NCI-H82 (cell line): ENCODE data around the gene GMPPB.
A peak's percentile ranks its signal among the peaks of the same experiment; 100 is the strongest.

Experiments
- DNase-seq: peaks from one replicate; lab custom pipeline; 2025; lab: John Stamatoyannopoulos, UW

Gene GMPPB

DNA sequence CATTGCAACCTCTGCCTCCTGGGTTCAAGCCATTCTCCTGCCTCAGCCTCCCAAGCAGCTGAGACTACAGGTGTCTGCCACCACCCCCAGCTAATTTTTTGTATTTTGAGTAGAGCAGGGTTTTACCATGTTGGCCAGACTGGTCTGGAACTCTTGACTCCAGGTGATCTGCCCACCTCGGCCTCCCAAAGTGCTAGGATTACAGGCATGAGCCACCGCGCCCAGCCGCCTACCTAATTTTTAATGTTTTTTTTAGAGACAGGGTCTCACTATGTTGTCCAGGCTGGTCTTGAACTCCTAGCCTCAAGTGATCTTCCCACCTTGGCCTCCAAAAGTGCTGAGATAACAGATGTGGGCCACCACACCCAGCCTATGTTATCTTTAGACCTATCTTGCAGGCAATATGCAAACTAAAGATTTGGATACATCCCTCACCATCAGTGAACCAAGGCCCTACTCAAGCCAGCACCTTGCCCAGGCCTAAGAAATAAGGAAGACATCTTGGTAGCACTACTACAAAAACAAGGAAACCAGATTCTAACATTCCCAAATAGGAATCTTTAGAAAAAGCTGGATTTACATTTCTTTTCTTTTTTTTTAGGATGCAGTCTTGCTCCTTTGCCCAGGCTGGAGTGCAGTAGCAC, 6.3 kb upstream of the GMPPB start:
- DNase-seq = no peak

DNA sequence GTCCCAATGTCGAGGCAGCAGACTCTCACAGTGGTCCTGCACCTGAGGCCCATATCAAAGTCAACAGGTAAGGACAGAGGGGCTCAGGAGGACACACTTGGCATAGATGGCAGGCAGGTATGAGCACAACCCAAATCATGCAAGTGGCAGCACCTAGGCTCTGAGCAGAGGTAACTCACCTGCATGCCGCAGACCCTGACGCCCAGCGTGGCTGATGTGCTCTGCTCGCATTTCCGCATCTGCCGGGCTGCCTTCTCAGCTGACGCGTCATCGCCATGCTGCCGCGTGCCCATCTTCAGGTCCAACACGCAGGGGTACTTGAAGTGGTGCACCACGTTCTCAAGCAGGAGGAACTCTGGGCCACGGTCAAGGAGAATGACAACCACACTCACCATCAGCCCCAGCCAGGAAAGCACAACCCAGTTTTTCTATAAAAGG, 4.2 kb upstream of the GMPPB start:
- no peak for DNase-seq

GRCh38 chr3:49727154-49727923, 3.6 kb upstream of the GMPPB start:
- no peak for DNase-seq

DNA sequence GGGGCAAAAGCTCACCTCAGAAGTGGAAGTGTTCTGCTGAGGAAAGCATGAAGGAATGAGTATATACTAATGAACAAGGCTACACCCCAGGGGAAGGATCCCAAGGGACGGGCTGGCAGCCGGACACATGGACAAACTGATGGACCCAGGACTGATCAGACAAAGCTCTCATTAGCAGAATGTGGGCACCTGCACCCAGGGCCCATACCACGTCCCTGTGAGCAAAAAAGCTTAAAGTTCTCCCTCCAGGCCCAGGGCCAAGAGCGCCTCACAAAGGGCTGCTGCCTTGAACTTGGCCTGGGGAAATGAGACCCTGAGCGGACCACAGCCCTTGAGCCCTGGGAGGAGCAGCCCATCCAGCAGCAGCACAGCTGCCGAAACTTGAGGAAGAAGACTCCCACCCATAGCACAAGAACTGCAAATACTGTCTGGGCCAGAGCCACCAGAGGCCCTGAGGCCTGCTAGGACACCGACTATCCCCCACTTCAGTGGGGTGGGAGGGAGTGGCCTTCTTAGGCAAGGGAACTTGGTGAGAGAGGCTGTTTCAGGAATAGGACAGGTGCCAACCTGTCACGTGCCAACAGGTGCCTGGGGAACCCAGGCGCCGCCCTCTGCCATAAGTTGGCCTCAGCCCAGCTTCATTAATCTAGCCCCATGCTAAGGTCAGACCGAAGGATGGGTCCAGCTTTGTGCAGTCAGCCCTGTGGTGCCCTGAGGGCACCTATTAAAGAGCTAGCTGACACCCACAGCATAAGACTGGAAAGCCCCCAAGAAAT, 2.3 kb upstream of the GMPPB start:
- DNase-seq = no peak

- peak; percentile 37 for DNase-seq
These were observed 835 bp upstream of the GMPPB start for GRCh38 chr3:49724586-49724985.

DNA sequence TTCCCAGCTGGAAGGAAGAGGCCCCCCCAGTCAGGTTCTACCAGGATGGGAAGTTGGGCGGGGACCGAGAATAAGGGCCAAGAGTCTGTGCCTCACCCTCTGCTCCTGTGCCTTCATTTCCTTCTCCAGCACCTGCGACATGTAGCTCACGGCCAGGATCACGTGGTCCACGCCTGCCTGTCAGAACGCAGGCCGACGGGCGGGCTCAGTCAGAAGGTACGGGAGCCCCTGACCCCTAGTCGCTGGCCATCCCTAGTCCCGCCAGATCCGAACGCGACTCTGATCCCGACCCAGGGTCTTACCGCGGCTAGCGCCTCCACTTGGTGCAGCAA, 489 bp downstream of the GMPPB start:
- DNase-seq = peak; percentile 56

- DNase-seq = no peak
These were observed 855 bp downstream of the GMPPB start for GRCh38 chr3:49722896-49723295.

DNA sequence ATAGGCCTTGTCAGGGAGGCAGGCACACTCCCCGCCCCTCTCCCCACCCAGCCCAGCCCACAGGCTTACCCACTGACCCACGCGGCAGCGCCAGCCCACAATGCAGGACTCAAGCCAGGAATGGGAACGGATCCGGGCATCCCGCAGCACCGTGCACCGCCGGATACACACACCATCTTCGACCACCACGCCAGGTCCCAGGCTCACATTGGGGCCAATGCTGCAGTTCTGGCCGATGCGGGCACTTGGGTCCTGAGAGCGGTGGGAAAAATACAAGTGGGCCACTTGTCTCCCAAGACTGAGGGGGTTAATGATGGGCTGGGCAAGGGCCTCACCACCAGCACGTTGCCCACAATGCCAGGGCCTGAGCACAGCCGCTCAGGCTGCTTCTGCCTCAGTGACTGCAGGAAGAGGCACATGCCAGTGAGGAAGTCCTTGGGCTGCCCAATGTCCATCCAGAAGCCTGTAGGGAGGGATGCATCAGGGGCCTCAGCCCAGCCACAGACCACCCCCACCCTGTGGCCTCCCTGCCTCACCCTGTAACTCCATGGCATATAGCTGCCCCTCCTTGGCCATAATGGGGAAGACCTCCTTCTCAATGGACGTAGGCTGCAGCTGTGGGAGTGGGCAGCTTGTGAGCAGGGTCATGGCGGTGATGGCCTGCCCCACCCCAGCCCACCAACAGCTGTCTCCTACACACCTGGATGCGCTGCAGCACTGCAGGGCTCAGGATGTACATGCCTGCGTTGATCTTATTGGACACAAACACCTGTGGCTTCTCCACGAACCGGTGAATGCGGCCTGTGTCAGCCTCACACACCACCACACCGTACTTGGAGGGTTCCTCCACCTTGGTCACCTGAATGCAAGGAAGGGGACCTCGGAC, 1.6 kb downstream of the GMPPB start:
- no peak for DNase-seq

GRCh38 chr3:49721596-49721895, 2.2 kb downstream of the GMPPB start:
- DNase-seq = no peak

DNA sequence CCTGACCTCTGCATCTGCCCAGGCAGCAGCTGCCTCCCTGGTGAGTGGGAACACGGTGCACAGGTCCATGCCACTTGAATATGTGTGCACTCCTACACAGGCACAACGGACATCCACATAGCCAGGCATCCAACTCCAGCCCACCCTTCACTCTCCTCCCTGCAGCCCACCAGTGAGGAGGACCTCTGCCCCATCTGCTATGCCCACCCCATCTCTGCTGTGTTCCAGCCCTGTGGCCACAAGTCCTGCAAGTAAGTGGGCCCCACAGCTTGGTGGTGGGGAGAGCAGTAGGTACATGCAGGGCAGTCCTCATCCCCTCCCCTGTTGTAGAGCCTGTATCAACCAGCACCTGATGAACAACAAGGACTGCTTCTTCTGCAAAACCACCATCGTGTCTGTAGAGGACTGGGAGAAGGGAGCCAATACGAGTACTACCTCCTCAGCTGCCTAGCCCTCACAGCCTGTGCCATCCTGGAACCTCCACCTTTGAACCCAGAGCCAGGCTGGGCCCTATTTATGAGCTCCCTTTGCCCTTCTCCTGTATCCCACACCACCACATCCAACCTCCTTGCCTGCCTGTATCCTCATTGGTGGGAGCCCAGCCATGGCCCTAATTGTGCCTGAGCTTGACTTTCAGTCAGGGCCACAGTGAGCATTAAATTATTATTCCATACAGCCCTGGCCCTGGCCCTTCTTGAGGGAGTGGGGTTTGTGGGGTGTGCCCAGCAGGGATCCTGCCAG, 2.7 kb downstream of the GMPPB start:
- DNase-seq = no peak

DNA sequence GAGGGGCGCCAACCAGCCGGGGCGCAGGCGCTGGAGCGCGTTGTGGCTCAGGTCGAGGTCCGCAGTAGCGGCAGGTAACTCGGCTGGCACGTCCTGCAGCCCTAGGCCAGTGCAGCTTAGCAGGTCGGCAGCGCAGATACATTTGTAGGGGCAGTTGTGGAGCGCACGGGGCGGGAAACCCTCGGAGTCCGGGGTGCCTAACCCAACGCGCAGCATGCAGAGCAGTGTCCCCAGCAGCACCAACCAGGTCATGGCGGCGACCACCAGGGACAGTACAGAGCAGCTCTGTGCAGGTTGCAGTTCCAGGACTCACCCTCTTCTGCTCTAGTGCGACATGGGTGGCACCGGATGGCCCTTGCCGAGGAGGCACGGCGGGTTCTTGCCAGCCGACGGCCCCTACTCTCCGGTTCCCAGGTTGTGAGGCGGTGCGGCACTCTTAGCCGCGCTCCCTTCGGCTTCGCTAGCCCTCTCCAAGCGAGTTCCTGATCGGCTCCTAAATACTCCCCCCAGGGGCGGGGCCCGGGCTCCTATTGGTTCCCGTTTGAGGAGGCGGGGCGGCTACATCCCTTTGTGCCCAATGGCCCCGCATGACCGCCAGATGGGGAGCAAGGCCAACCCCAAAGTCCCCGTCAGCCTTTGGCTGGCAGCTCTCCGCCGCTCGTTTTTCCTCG, 4.4 kb downstream of the GMPPB start, which contains the start of gene AMIGO3:
TSS of gene AMIGO3 (minus strand) at position 471 of the 671 bp plus-strand sequence. CDS start at position 252, 219 bp downstream.
- DNase-seq = peak; percentile 97

DNA sequence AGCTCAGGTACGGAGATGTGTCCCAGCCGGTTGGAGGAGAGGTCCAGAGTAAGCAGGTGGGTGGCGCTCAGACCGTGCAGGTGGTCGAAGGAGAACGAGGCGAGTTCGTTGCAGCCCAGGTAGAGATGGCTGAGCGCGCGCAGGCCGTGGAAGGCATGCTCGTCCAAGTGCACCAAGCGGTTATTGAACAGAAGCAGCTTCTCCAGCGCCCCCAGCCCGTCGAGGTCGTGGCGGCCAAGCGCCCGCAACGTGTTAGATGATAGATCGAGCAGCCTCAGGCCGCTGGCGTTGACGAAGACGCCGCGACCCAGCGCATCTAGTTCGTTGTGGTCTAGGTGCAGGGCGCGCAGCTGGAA, 4.9 kb downstream of the GMPPB start:
- DNase-seq = peak; percentile 52

GRCh38 chr3:49717959-49718857, 5.5 kb downstream of the GMPPB start:
- no peak for DNase-seq

GRCh38 chr3:49717211-49717958, 6.4 kb downstream of the GMPPB start:
- DNase-seq = no peak

- DNase-seq = no peak
These were observed 7.0 kb downstream of the GMPPB start for GRCh38 chr3:49716691-49717210.

DNA sequence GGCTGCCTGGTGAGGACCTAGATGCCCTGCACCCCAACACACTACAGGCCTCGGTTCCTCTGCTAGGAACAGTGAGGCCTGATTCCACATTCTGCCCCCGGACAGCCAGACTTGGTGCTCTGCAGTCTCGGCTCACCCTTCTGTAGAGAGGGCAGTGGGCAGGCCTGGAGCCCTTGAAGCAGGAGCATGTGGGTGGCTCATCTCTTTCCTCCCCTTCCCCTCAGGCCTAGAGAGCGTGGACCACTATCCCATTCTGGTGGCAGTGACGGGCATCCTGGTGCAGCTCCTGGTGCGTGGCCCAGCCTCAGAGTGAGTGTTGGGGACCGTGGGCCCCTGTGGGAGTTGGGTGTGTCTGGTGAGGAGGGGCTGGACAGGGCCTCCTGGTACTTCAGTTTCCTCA, 7.6 kb downstream of the GMPPB start:
- no peak for DNase-seq

GRCh38 chr3:49715611-49716121, 8.1 kb downstream of the GMPPB start:
- no peak for DNase-seq

GRCh38 chr3:49714728-49715550, 8.8 kb downstream of the GMPPB start:
- DNase-seq = no peak
